Thyroid gland (tissue), 4 donors: Measurements from ENCODE around the gene SEMA3A. TPM values are rescaled to one million over a fixed set of nuclear protein-coding genes. Genes with fewer than 3 reads are reported as not detected.

Experiments used
- DNase-seq, 2 donors: peaks; one replicate each; pipeline ENCODE4 v3.0.0-alpha.2; 2019
- H3K27ac ChIP-seq, 3 donors: fragments of 200-600 bp; sonication (generic); 1 replicate in 2 of 3; 2 replicates in 1 of 3; pipeline ENCODE4 v1.5.1; 2016 to 2019; ENCODE audit warnings: mild to moderate bottlenecking in 1 of 3, moderate library complexity in 1 of 3
- H3K27me3 ChIP-seq: fragments of 200-600 bp; sonication (generic); one replicate; pipeline ENCODE4 v1.5.1; 2019
- H3K36me3 ChIP-seq, 2 donors: fragments of 200-600 bp; sonication (generic); one replicate each; pipeline ENCODE4 v1.5.1; 2016 to 2019
- H3K4me1 ChIP-seq, 2 donors: fragments of 200-600 bp; sonication (generic); one replicate each; pipeline ENCODE4 v1.5.1; 2017 to 2019
- H3K4me3 ChIP-seq, 3 donors: fragments of 200-600 bp; sonication (generic); replicated peaks in 1 of 3; 1 replicate in 2 of 3; 2 replicates in 1 of 3; pipeline ENCODE4 v1.5.1; 2016; ENCODE audit warnings: mild to moderate bottlenecking in 1 of 3
- H3K9me3 ChIP-seq: fragments of 200-600 bp; sonication (generic); one replicate; pipeline ENCODE4 v1.5.1; 2017
- CTCF ChIP-seq, 6 experiments: fragments of 200-600 bp in 3 of 6; fragments of 450-650 bp in 3 of 6; sonication (generic) in 3 of 6; IDR thresholded peaks; one replicate each; pipeline ENCODE4 v1.5.1; 2016 to 2019; ENCODE audit warnings: antibody characterized with exemption in 6 of 6, mild to moderate bottlenecking in 2 of 6, inconsistent platforms in 1 of 6, moderate library complexity in 1 of 6
- POLR2A ChIP-seq, 2 donors: fragments of 450-650 bp; IDR thresholded peaks; one replicate each; pipeline ENCODE4 v1.6.1; 2017; ENCODE audit warnings: antibody characterized with exemption in 2 of 2, mild to moderate bottlenecking in 2 of 2, moderate library complexity in 1 of 2
- WGBS, 2 donors: methylation state at CpG; one replicate each; pipeline ENCODE4 v1.1.5; 2017; 5-methylcytosine and 5-hydroxymethylcytosine counted together
- intact Hi-C: fragments of 100-400 bp; cut with DNase I; formaldehyde crosslinking; loops from one replicate; pipeline ENCODE4 v1.15.1; 2023
- total RNA-seq, 4 donors: library from RNA; depleted of rRNA; stranded (reverse); fragments of >200 nt; gene quantifications; one replicate each; pipeline ENCODE4 v1.2.3, GENCODE V29; 2016

Gene SEMA3A
- total RNA-seq, 4 donors from 2014 or later: 6.5 to 18.0 (median 13.0) TPM

DNA sequence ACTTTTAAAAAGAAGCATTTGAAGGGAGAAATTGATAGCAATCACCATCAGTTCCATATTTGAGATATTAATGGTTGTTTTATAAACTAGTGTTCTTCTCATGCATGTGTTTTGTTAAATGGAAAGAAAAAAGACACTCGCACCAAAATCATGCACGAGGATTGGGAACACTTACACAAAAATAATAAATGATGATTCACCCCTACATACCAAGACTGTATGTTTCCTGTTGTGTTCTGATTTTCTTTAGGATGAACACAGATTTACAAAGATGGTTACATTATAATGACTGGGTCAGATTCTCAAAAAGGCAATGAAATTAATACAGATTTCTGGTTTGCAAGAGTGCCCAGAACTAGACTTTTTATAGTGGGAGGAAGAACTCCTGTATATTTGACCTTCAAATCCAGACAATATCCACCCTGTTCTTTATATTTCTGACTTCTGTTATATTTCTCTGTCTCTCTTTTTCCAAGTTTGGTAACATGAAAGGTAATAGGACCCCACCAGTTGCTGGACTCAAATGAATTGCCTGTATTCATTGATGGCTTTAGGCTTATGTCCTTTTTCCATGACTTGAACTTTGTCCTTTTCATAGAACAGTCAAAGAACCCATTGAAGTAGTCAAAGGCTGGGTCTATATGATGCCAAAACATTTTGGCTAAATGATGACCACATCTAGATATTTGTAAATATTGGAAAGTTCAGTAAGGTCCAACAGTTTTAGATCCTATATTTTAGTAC, 54.4 kb downstream of the SEMA3A start:
- TF ChIP-seq POLR2A (IDR thresholded peaks at IDR 0.05): no peak
- TF ChIP-seq CTCF (IDR thresholded peaks at IDR 0.05): no peak
- Histone ChIP-seq H3K27ac (no peak overlapping the region), H3K27me3 (no peaks in the 10 kb centered on the region), H3K36me3 (no peaks in the 10 kb centered on the region), H3K4me1 (no peaks in the 10 kb centered on the region), H3K9me3 (no peaks in the 10 kb centered on the region), H3K4me3 (no peak overlapping the region)
- DNase-seq: no peak
- intact Hi-C loops: no loop called here
- WGBS, 2 donors: 61 to 89% methylated on average over 2 of the region's 2 CpGs

GRCh38 chr7:84138411-84138810, 56.2 kb downstream of the SEMA3A start:
- H3K4me3 ChIP-seq: no peak overlapping the region
- TF ChIP-seq CTCF (IDR thresholded peaks at IDR 0.05) (no peak), POLR2A (IDR thresholded peaks at IDR 0.05) (no peak)
- no peak overlapping the region for H3K27ac ChIP-seq

DNA sequence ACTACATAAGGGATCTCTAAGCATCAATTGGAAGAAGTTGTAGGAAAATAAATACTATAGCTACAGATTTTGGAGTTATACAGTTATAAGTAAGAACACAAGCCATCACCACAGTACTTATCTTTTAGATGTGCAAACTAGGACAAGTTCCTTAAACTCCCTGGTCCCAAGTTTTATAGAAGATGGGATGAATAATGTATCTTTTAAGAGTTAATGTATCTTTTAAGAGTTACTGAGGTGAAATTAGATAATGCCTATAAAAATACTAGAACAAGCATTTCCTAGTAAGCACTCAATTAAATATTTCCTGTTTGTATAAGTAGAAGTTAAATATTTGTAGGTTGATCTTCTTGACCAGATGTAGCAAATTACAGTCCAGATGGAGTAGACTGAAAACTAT, 56.8 kb downstream of the SEMA3A start:
- no peaks in the 10 kb centered on the region for H3K9me3 ChIP-seq
- intact Hi-C loops: no loop called here
- no peak overlapping the region for H3K27ac ChIP-seq
- TF ChIP-seq POLR2A (IDR thresholded peaks at IDR 0.05): no peak
- TF ChIP-seq CTCF (IDR thresholded peaks at IDR 0.05): no peak
- H3K4me3 ChIP-seq: no peak overlapping the region
- no peaks in the 10 kb centered on the region for H3K27me3 ChIP-seq
- no peaks in the 10 kb centered on the region for H3K36me3 ChIP-seq
- no peaks in the 10 kb centered on the region for H3K4me1 ChIP-seq
- no peak for DNase-seq

More at GRCh38 chr7:84138411-84138810, 56.2 kb downstream of the SEMA3A start:
- no peaks in the 10 kb centered on the region for H3K27me3 ChIP-seq
- 74 to 82% methylated on average over 3 of the region's 3 CpGs for WGBS, 2 donors
- intact Hi-C loops: no loop called here
- no peaks in the 10 kb centered on the region for H3K9me3 ChIP-seq
- H3K4me1 ChIP-seq: no peaks in the 10 kb centered on the region
- no peak for DNase-seq
- no peaks in the 10 kb centered on the region for H3K36me3 ChIP-seq

DNA sequence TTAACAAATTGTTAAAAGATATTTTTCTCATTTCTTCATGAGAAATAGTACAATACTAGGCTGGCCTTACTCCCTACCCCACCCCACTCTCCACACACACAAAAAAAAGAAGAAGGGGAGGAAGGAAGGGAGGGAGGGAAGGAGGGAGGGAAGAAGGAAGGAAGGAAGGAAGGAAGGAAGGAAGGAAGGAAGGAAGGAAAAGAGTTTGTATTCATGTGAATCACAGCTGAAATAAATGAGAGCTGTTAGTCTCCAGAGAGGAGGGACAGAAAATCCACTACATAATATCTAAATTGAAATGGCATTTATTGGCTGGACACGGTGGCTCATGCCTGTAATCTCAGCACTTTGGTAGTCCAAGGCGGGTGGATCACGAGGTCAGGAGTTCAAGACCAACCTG, 57.8 kb downstream of the SEMA3A start:
- TF ChIP-seq POLR2A (IDR thresholded peaks at IDR 0.05) (no peak), CTCF (IDR thresholded peaks at IDR 0.05) (no peak)
- no peaks in the 10 kb centered on the region for H3K9me3 ChIP-seq
- H3K36me3 ChIP-seq: no peaks in the 10 kb centered on the region
- no peaks in the 10 kb centered on the region for H3K4me1 ChIP-seq
- H3K27ac ChIP-seq: no peak overlapping the region
- H3K27me3 ChIP-seq: no peaks in the 10 kb centered on the region
- no peak for DNase-seq
- 87 to 92% methylated on average over 3 of the region's 3 CpGs for WGBS, 2 donors
- intact Hi-C loops: no loop called here
- no peak overlapping the region for H3K4me3 ChIP-seq

GRCh38 chr7:84136336-84136735, 58.3 kb downstream of the SEMA3A start:
- H3K4me1 ChIP-seq: no peaks in the 10 kb centered on the region
- WGBS, 2 donors: 66 to 74% methylated on average over 3 of the region's 3 CpGs
- no peaks in the 10 kb centered on the region for H3K36me3 ChIP-seq
- H3K27ac ChIP-seq: no peak overlapping the region
- H3K27me3 ChIP-seq: no peaks in the 10 kb centered on the region
- intact Hi-C loops: no loop called here
- no peak for DNase-seq
- no peaks in the 10 kb centered on the region for H3K9me3 ChIP-seq
- H3K4me3 ChIP-seq: no peak overlapping the region
- TF ChIP-seq CTCF (IDR thresholded peaks at IDR 0.05): no peak
- no peak for TF ChIP-seq POLR2A (IDR thresholded peaks at IDR 0.05)
